Measurements from ENCODE around the gene SLC5A6. TPM values are rescaled to one million over a fixed set of nuclear protein-coding genes. Genes with fewer than 3 reads are reported as not detected.

Gene SLC5A6
- total RNA-seq, 4 donors from 2014 or later, result 13.5 to 38.6 (median 23.2) TPM

DNA sequence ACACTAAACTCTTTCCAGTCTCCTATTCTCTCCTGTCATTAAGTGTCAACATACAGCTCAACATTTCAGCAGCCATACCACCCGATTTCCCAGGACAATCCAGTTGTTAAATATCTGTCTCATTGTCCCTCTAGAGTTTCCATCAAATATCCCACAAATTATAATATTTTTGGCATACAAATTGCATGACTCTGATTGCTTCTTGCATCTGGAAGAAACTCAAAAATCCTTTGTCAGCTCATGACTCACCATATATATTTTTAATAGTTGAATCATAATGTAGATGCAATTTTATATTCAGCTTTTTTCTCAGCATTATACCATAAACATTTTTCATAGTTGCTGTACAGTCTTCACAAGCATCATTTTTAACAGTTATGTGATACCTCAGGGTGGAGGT is 43.6 kb upstream of the SLC5A6 start:
- H3K27me3 ChIP-seq, result peaks cover 0 to 94% (median 2%) of the 10 kb centered on the region in 4 donors
- no peak for TF ChIP-seq POLR2A (IDR thresholded peaks at IDR 0.05)
- TF ChIP-seq, protein P1, sequence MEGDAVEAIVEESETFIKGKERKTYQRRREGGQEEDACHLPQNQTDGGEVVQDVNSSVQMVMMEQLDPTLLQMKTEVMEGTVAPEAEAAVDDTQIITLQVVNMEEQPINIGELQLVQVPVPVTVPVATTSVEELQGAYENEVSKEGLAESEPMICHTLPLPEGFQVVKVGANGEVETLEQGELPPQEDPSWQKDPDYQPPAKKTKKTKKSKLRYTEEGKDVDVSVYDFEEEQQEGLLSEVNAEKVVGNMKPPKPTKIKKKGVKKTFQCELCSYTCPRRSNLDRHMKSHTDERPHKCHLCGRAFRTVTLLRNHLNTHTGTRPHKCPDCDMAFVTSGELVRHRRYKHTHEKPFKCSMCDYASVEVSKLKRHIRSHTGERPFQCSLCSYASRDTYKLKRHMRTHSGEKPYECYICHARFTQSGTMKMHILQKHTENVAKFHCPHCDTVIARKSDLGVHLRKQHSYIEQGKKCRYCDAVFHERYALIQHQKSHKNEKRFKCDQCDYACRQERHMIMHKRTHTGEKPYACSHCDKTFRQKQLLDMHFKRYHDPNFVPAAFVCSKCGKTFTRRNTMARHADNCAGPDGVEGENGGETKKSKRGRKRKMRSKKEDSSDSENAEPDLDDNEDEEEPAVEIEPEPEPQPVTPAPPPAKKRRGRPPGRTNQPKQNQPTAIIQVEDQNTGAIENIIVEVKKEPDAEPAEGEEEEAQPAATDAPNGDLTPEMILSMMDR (IDR thresholded peaks at IDR 0.05), result no peak
- H3K27ac ChIP-seq, result no peak overlapping the region
- H3K36me3 ChIP-seq, result no peaks in the 10 kb centered on the region
- intact Hi-C loops (cut with DNase I), result no loop called here
- DNase-seq, result no peak
- no peak overlapping the region for H3K4me3 ChIP-seq
- H3K9me3 ChIP-seq, result no peaks in the 10 kb centered on the region
- WGBS, 2 donors, result 14 to 22% methylated on average over 1 of the region's 1 CpG
- H3K4me1 ChIP-seq, result no peaks in the 10 kb centered on the region

DNA sequence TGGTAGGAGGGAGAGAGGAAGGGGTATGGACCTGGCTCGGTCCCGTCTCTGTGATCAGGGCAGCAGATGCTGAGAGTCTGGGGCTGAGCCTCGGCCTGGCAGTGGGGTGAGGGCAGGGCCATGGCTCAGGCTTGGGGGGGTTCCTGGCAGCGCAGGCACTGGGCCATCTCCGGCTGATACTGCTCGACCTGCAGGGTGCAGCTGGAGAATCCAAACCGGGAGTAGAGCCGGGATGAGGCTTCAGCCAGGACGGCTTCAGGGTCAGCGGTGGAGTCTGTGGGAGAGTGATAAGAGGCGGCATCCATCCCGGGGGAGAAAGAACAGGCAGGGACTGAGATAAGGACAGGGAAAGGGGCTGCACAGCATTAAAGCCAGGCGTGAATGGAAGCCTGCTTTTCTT is 43.1 kb upstream of the SLC5A6 start:
- H3K4me3 ChIP-seq, result no peak overlapping the region
- WGBS, 2 donors, result 33 to 49% methylated on average over 6 to 11 of the region's 13 CpGs
- TF ChIP-seq POLR2A (IDR thresholded peaks at IDR 0.05), result no peak
- TF ChIP-seq, protein P1 (IDR thresholded peaks at IDR 0.05), result no peak
- no peaks in the 10 kb centered on the region for H3K9me3 ChIP-seq
- no peak overlapping the region for H3K27ac ChIP-seq
- peaks cover 0 to 4% (median 0%) of the 10 kb centered on the region in 3 donors for H3K4me1 ChIP-seq
- no peak for DNase-seq
- peaks cover 0 to 94% (median under 1%) of the 10 kb centered on the region in 4 donors for H3K27me3 ChIP-seq
- no peaks in the 10 kb centered on the region for H3K36me3 ChIP-seq
- intact Hi-C loops (cut with DNase I), result no loop called here

DNA sequence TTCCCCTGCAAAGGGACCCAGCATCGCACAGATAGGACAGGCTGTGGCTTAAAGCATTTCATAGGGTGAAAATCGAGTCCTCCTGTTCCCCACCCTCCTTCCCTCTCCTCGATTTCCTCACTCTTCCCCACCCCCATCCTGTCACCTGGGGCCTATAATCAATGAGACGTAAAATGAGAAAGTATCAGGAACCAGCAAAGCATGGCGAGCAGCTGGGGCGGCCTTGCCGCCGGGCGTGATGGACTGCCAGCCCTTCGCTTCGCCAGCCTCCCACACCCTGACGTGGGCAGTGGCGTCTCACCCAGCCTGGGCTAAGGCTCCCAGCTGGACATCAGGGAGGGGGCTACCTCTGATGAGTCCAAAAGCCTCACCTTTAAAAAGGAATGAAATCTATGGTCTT is 39.7 kb upstream of the SLC5A6 start:
- DNase-seq, result no peak
- TF ChIP-seq, protein P1 (IDR thresholded peaks at IDR 0.05), result no peak
- TF ChIP-seq POLR2A (IDR thresholded peaks at IDR 0.05), result no peak
- H3K27me3 ChIP-seq, result peaks cover 0 to 79% (median 2%) of the 10 kb centered on the region in 4 donors
- H3K9me3 ChIP-seq, result no peaks in the 10 kb centered on the region
- H3K27ac ChIP-seq, result no peak overlapping the region
- 78 to 88% methylated on average over 1 to 12 of the region's 13 CpGs for WGBS, 2 donors
- no peaks in the 10 kb centered on the region for H3K36me3 ChIP-seq
- no peak overlapping the region for H3K4me3 ChIP-seq
- intact Hi-C loops (cut with DNase I), result no loop called here
- peaks cover 0 to 9% (median 0%) of the 10 kb centered on the region in 3 donors for H3K4me1 ChIP-seq

DNA sequence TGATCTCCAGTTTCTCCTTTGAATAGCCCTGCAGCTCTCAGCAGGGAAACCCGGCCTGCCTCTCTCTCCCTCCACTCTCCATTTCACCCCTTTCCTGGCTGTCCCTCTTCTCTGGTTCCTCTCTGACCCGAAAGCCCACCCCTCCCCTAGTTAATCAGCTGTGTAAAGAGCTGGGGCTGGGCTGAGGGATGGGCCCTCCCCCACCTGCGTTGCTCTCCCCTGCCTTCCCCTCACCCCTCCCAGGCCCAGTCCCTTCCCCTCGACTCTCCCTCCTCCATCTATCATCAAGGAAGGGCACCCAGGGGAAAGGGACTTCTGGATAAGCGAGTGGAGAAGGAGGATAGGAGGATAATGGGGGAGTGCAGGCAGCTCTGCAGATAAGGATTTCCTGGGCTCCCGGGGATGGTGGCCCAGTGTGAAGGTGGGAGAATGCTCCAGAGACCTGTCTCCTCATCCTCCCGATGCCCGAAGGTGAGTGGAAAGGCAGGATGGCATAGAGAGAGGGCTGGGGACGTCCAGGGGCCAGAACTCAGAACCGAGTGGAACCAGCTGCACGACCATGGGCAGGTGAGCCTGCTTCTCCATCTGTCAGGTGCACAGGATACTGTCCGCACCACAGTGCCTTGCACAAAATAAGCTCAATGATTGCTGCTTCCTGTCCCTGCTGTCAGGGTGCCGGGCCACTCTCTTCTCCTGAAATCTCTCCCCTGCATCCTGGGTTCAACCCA is 38.7 kb upstream of the SLC5A6 start:
- Histone ChIP-seq H3K27me3 (peaks cover 0 to 70% (median 2%) of the 10 kb centered on the region in 4 donors), H3K36me3 (no peaks in the 10 kb centered on the region), H3K27ac (no peak overlapping the region), H3K4me1 (peaks cover 0 to 9% (median 0%) of the 10 kb centered on the region in 3 donors), H3K9me3 (no peaks in the 10 kb centered on the region), H3K4me3 (no peak overlapping the region)
- no peak for TF ChIP-seq POLR2A (IDR thresholded peaks at IDR 0.05)
- TF ChIP-seq, protein P1 (IDR thresholded peaks at IDR 0.05), result no peak
- intact Hi-C loops (cut with DNase I), result no loop called here
- WGBS, 2 donors, result 38 to 51% methylated on average over 10 to 11 of the region's 13 CpGs
- DNase-seq, result no peak

DNA sequence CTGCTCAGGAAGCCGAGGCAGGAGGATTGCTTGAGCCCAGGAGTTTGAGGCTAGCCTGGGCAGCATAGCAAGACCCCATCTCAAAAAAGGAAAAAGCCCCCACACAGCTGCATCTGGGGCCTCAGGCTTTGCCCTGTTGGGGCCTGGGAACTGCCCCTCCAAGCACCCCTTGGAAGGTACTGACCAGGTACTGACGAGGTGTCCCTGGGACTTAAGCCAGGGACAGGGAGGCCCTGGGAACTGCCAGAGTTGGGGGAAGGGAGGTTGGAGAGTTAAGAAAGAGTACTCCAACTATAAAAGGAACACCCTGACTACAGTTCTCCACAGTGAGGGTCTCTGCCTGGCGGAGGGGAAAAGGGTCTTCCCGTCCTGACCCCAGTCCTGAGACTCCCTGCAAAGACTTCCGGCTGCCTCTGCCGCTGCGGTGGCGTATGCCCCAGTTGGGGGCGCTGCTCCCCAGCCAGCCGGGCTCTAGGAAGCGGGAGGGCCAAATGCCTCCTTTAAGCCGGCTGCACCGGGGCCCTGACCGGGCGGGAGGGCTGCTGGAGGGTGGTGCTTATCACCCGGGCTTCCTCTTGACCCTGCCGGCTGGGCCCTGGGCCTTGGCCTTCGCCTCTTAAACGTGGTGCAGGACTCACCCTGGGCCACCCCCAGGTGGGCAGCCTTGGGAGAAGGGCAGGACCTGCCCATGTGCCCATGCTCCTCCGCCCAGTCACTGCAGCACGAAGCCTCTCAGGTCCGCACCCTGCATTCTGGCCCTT is 38.0 kb upstream of the SLC5A6 start:
- 26 to 70% methylated on average over 2 to 16 of the region's 22 CpGs for WGBS, 2 donors
- Histone ChIP-seq H3K36me3 (peaks cover 0 to 1% (median 0%) of the 10 kb centered on the region in 3 donors), H3K4me1 (peaks cover 0 to 9% (median 0%) of the 10 kb centered on the region in 3 donors), H3K4me3 (no peak overlapping the region), H3K9me3 (no peaks in the 10 kb centered on the region), H3K27me3 (peaks cover 0 to 64% (median 2%) of the 10 kb centered on the region in 4 donors), H3K27ac (no peak overlapping the region)
- intact Hi-C loops (cut with DNase I), result no loop called here
- no peak for DNase-seq
- TF ChIP-seq, protein P1 (IDR thresholded peaks at IDR 0.05), result peak in 5 of 6 experiments; percentile 36 to 73 (median 53)
- TF ChIP-seq POLR2A (IDR thresholded peaks at IDR 0.05), result no peak
